ENCODE data around the gene OSBPL6. TPM values are rescaled to one million over a fixed set of nuclear protein-coding genes. Genes with fewer than 3 reads are reported as not detected.
A peak's percentile ranks its signal among the peaks of the same experiment; 100 is the strongest.

Gene OSBPL6
- total and polyA plus RNA-seq, 9 of the 15 experiments (the other 6 are each of a cell fraction or from before 2014, with no cell fraction given), result 3.4 to 12.7 (median 9.3) TPM

- TF ChIP-seq TEAD1 (CRISPR knock-in tag; IDR thresholded peaks at IDR 0.05), result peak; percentile 48 to 91; a peak in 2 of 4 replicates
- no peak for TF ChIP-seq NONO (IDR thresholded peaks at IDR 0.05; ENCODE audit: low read depth in 2 of 2, low read length in 1 of 2)
- peak; percentile 72 for TF ChIP-seq ETV5 (CRISPR knock-in tag; IDR thresholded peaks at IDR 0.05; ENCODE audit: low read depth)
- no peak for TF ChIP-seq RBM14 (IDR thresholded peaks at IDR 0.05; ENCODE audit: borderline replicate concordance, insufficient read depth, low read depth, low read length)
- no peak for TF ChIP-seq ZNF431 (CRISPR knock-in tag; IDR thresholded peaks at IDR 0.05)
- TF ChIP-seq GABPA (tag; conservative IDR thresholded peaks at IDR 0.05; ENCODE audit: low read depth), result peak; percentile 62
- TF ChIP-seq HEY1 (CRISPR knock-in tag; IDR thresholded peaks at IDR 0.05; ENCODE audit: borderline replicate concordance), result no peak
- TF ChIP-seq ARHGAP35 (IDR thresholded peaks at IDR 0.05; ENCODE audit: partially characterized antibody), result no peak
- TF ChIP-seq BCL6 (CRISPR knock-in tag; IDR thresholded peaks at IDR 0.05), result no peak
- no peak for TF ChIP-seq NKRF (IDR thresholded peaks at IDR 0.05; ENCODE audit: borderline replicate concordance)
- TF ChIP-seq RFX5 (IDR thresholded peaks at IDR 0.05; ENCODE audit: low read depth, low read length), result peak; percentile 28; the same call in 1 of the 2 replicates
- no peak for TF ChIP-seq KHSRP (IDR thresholded peaks at IDR 0.05)
- no peak; the same call in none of the 2 replicates for TF ChIP-seq ARID1B (IDR thresholded peaks at IDR 0.05)
- TF ChIP-seq ZNF23 (CRISPR knock-in tag; IDR thresholded peaks at IDR 0.05), result no peak
- no peak for TF ChIP-seq MEIS2 (IDR thresholded peaks at IDR 0.05; ENCODE audit: partially characterized antibody)
- TF ChIP-seq ZNF609 (CRISPR knock-in tag; IDR thresholded peaks at IDR 0.05; ENCODE audit: borderline replicate concordance), result no peak
- peak; percentile 43 for TF ChIP-seq TAF9B (IDR thresholded peaks at IDR 0.05; ENCODE audit: partially characterized antibody)
- 0 out of 2 replicates have a peak, but pooled peaks have one; percentile 59 for TF ChIP-seq ZBED1 (IDR thresholded peaks at IDR 0.05)
- TF ChIP-seq PCBP1 (IDR thresholded peaks at IDR 0.05; ENCODE audit: low read depth, low read length, poor library complexity, severe bottlenecking), result no peak
- no peak for TF ChIP-seq CGGBP1 (CRISPR knock-in tag; IDR thresholded peaks at IDR 0.05)
- no peak for TF ChIP-seq ZNF561 (CRISPR knock-in tag; conservative IDR thresholded peaks at IDR 0.05)
Measured at GRCh38 chr2:178414266-178415247, 220.2 kb downstream of the OSBPL6 start (continued).
